ENCODE data around the gene SENP5. TPM values are rescaled to one million over a fixed set of nuclear protein-coding genes. Genes with fewer than 3 reads are reported as not detected.
"Not testable (repeated sequence)": the region's sequence is repeated elsewhere in the genome, so short reads cannot be mapped to it uniquely, and the experiment has no call there.

SENP5 gene
- total and polyA plus RNA-seq, 2 of the 8 experiments (the other 6 are each of a cell fraction or from before 2014, with no cell fraction given), result 6.7 to 27.3 TPM

DNA sequence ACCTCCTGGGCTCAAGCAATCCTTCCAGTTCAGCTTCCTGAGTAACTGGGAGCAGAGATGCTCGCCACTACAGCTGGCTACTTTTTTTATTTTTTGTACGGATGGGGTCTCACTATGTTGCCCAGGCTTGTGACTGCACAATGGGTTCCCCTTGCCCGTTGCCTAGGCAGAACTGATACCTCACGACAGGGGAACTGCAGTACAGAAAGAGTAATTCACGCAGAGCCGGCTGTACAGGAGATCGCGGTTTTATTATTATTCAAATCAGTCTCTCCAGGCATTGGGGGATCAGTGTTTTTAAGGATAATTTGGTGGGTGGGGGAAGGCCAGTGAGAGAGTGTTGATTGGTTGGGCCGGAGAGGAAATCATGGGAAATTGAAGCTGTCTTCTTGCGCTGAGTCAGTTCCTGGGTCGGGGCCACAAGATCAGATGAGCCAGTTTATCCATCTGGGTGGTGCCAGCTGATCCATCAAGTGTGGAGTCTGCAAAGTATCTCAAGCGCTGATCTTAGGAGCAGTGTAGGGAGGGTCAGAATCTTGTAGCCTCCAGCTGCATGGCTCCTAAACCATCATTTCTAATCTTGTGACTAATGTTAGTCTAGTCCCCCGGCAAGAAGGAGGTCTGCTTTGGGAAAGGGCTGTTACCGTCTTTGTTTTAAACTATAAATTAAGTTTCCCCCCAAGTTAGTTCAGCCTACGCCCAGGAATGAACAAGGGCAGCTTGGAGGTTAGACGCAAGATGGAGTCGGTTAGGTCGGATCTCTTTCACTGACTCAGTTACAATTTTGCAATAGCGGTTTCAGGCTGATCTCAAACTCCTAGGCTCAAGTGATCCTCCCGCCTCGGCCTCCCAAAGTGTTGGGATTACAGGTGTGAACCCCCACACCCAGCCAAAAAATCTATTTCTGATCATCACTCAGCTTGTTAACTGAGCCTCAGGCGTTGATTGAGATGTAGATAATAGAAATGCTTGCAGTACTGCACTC, 23.2 kb upstream of the SENP5 start:
- ChIA-PET POLR2A (ENCODE audit: partially characterized antibody) (interaction anchor here (0.6 kb wide), 1 partner anchor 24 kb away, joined by 4 read pairs; no protein-coding TSS in a partner anchor), CTCF (ENCODE audit: partially characterized antibody) (interaction anchor here (0.6 to 0.7 kb wide), 2 partner anchors 46 to 487 kb away, joined by 3 to 6 read pairs; no protein-coding TSS in a partner anchor)
- not testable (repeated sequence) for H3K9ac ChIP-seq (replicated peaks in 1 of 4; ENCODE audit: extremely low read depth in 1 of 4, low read depth in 3 of 4, low read length in 3 of 4); H2BK15ac ChIP-seq (ENCODE audit: low read length); H3K79me2 ChIP-seq (ENCODE audit: control insufficient read depth in 1 of 2, insufficient read depth in 2 of 2, low read length in 2 of 2); H3K27ac ChIP-seq (ENCODE audit: low read depth, low read length); H3K79me1 ChIP-seq (ENCODE audit: low read depth, low read length); H2BK20ac ChIP-seq (ENCODE audit: low read length); H3K56ac ChIP-seq (replicated peaks; ENCODE audit: insufficient read length, low read depth, low read length); H3K4me2 ChIP-seq (ENCODE audit: insufficient read depth in 1 of 2, low read depth in 2 of 2, low read length in 2 of 2); H2BK5ac ChIP-seq (ENCODE audit: low read depth, low read length); H3K14ac ChIP-seq (ENCODE audit: insufficient read length); H2BK120ac ChIP-seq (replicated peaks; ENCODE audit: low read depth, low read length); H3K18ac ChIP-seq (ENCODE audit: extremely low read depth, low read length); H3K4me3 ChIP-seq (ENCODE audit: extremely low read depth in 1 of 4, insufficient read depth in 2 of 4, low read depth in 3 of 4, low read length in 4 of 4); H3K27me3 ChIP-seq (replicated peaks in 1 of 4; ENCODE audit: control insufficient read depth in 3 of 4, extremely low read depth in 1 of 4, insufficient read depth in 3 of 4, low read length in 3 of 4); H2AK5ac ChIP-seq (ENCODE audit: low read depth, low read length); H4K8ac ChIP-seq (ENCODE audit: extremely low read depth, insufficient read depth, low read length); H2BK12ac ChIP-seq (ENCODE audit: low read depth, low read length); DNase-seq (ENCODE audit: low read depth in 1 of 2, low spot score in 2 of 2); H4K5ac ChIP-seq (ENCODE audit: insufficient read length, low read depth, low read length); FAIRE-seq; H3K23me2 ChIP-seq (ENCODE audit: low read depth, low read length); H3K4me1 ChIP-seq (replicated peaks in 1 of 4; ENCODE audit: control insufficient read depth in 3 of 4, insufficient read depth in 4 of 4, low read length in 3 of 4); H4K20me1 ChIP-seq (replicated peaks in 1 of 2; ENCODE audit: control insufficient read depth in 1 of 2, insufficient read depth in 2 of 2, low read length in 2 of 2); H4K91ac ChIP-seq (replicated peaks; ENCODE audit: insufficient read length, low read length); H2AFZ ChIP-seq (ENCODE audit: low read length); H3K4ac ChIP-seq (replicated peaks; ENCODE audit: insufficient read length, low read depth, low read length); H3K23ac ChIP-seq (ENCODE audit: insufficient read length); H3K36me3 ChIP-seq (ENCODE audit: control insufficient read depth in 2 of 4, insufficient read depth in 4 of 4, low read length in 3 of 4)
- H3K9me3 ChIP-seq (ENCODE audit: insufficient read depth in 2 of 2, low read depth in 1 of 2, low read length in 1 of 2), result peaks cover 17 to 18% of the 10 kb centered on the region in 2 experiments
- 89% methylated on average over 20 of the region's 22 CpGs; no CpG with 5 or more reads in 1 of the 2 experiments for WGBS, 2 experiments (ENCODE audit: extremely low coverage in 1 of 2, insufficient coverage in 1 of 2, insufficient read length in 1 of 2, insufficient replicate concordance in 2 of 2, low coverage in 1 of 2, low lambda C conversion rate in 2 of 2, missing lambda C conversion rate in 1 of 2)
